HepG2 (cell line): ENCODE results near the gene TPX2. TPM values are rescaled to one million over a fixed set of nuclear protein-coding genes. Genes with fewer than 3 reads are reported as not detected.

Experiments used
- ATAC-seq: fragments of 200-7000 bp; cut with Tn5 transposase; 3 replicates; pipeline ENCODE4 v1.9.1; 2020; ENCODE audit warnings: mild to moderate bottlenecking, moderate library complexity
- BruUV-seq: library from RNA; stranded (reverse); fragments of 400-500 nt; replicated peaks from 2 replicates; lab custom pipeline; 2021; lab: Mats Ljungman, UMichigan
- CTCF ChIA-PET: fragments of 300-600 bp; formaldehyde crosslinking; extraction: SDS; loops from one replicate; lab custom pipeline; 2021; ENCODE audit warnings: low total read pairs, inconsistent platforms, low intra/inter-chr PET ratio; lab: Yijun Ruan, JAX
- POLR2A ChIA-PET: fragments of 350-600 bp; sonication (Branson Sonifier 250); formaldehyde crosslinking; loops from one replicate; lab custom pipeline; 2020; ENCODE audit warnings: antibody characterized with exemption, inconsistent platforms; lab: Yijun Ruan, JAX
- DNase-seq: peaks from one replicate; pipeline ENCODE4 v3.0.0-alpha.2; 2015; ENCODE audit warnings: low spot score
- FAIRE-seq: peaks from 3 replicates; lab custom pipeline; 2011; peaks lifted over from hg19 to GRCh38; lab: Jason Lieb, UNC
- H2AFZ ChIP-seq: one replicate; pipeline ENCODE4 v1.6.1; 2011; ENCODE audit warnings: low read length, inconsistent platforms
- H3K27ac ChIP-seq: fragments of 300-600 bp; 3 replicates; pipeline ENCODE4 v1.8.0; 2011; ENCODE audit warnings: mixed run types, mild to moderate bottlenecking, mixed read lengths, low read length, inconsistent platforms; ENCODE audit not compliant: insufficient read depth; ENCODE audit errors: extremely low read length
- H3K27me3 ChIP-seq, 2 experiments: fragments of 200-600 bp in 1 of 2; 2 replicates in 1 of 2; 3 replicates in 1 of 2; pipeline versions ENCODE4 v1.6.0 to v1.8.0; 2011; ENCODE audit warnings: low read length in 2 of 2, mild to moderate bottlenecking in 2 of 2, moderate library complexity in 2 of 2, inconsistent platforms in 1 of 2; ENCODE audit not compliant: insufficient read depth in 2 of 2, control insufficient read depth in 1 of 2
- H3K36me3 ChIP-seq, 2 experiments: fragments of 200-600 bp in 1 of 2; replicated peaks in 1 of 2; 2 replicates in 1 of 2; 3 replicates in 1 of 2; pipeline versions ENCODE4 v1.5.1 to v1.8.0; 2011; ENCODE audit warnings: low read length in 2 of 2, inconsistent platforms in 1 of 2; ENCODE audit not compliant: insufficient read depth in 2 of 2, control insufficient read depth in 1 of 2
- H3K4me1 ChIP-seq: 2 replicates; pipeline ENCODE4 v1.5.1; 2012; ENCODE audit warnings: low read length, inconsistent platforms; ENCODE audit not compliant: insufficient read depth
- H3K4me2 ChIP-seq: 2 replicates; pipeline ENCODE4 v1.6.0; 2011; ENCODE audit warnings: low read depth, low read length, inconsistent platforms
- H3K4me3 ChIP-seq, 3 experiments: fragments of 200-600 bp in 1 of 3; sonication (generic), shearing (Covaris generic) in 1 of 3; replicated peaks in 1 of 3; 2 replicates each; pipeline ENCODE4 v1.5.1; 2011 to 2016; ENCODE audit warnings: low read length in 3 of 3, inconsistent platforms in 2 of 3, low read depth in 2 of 3, mild to moderate bottlenecking in 2 of 3, control low read depth in 1 of 3, mixed read lengths in 1 of 3; ENCODE audit not compliant: insufficient read depth in 1 of 3
- H3K79me2 ChIP-seq: one replicate; pipeline ENCODE4 v1.6.1; 2011; ENCODE audit warnings: low read length, inconsistent platforms; ENCODE audit not compliant: insufficient read depth
- H3K9ac ChIP-seq: 2 replicates; pipeline ENCODE4 v1.6.0; 2011; ENCODE audit warnings: mild to moderate bottlenecking, low read depth, low read length, inconsistent platforms; ENCODE audit not compliant: insufficient read depth
- H3K9me3 ChIP-seq: 2 replicates; pipeline ENCODE4 v1.5.1; 2012; ENCODE audit warnings: mild to moderate bottlenecking, low read length
- H4K20me1 ChIP-seq: 2 replicates; pipeline ENCODE4 v1.6.0; 2011; ENCODE audit warnings: inconsistent platforms, mild to moderate bottlenecking, low read length, moderate library complexity; ENCODE audit not compliant: insufficient read depth
- ATF7 ChIP-seq, 2 experiments: fragments of 450-650 bp in 1 of 2; sonication (generic) in 1 of 2; formaldehyde crosslinking in 1 of 2; IDR thresholded peaks; 2 replicates each; pipeline versions ENCODE4 v1.4.0 to v1.6.1; 2016 to 2020; ENCODE audit warnings: antibody characterized with exemption in 1 of 2, mild to moderate bottlenecking in 1 of 2, missing genetic modification reagents in 1 of 2
- MXI1 ChIP-seq: IDR thresholded peaks from 3 replicates; pipeline ENCODE4 v1.6.1; 2012; ENCODE audit warnings: low read depth, low read length, inconsistent platforms, borderline replicate concordance
- SETDB1 ChIP-seq: sonication (generic); formaldehyde crosslinking; IDR thresholded peaks from 2 replicates; pipeline ENCODE4 v1.5.1; 2020; ENCODE audit warnings: missing genetic modification reagents, mild to moderate bottlenecking, borderline replicate concordance
- TOPORS ChIP-seq: sonication (generic); formaldehyde crosslinking; IDR thresholded peaks from 2 replicates; pipeline ENCODE4 v1.8.0; 2023; ENCODE audit warnings: mild to moderate bottlenecking, missing genetic modification reagents
- ZFAT ChIP-seq: sonication (generic); formaldehyde crosslinking; conservative IDR thresholded peaks from 2 replicates; pipeline ENCODE4 v1.8.1; 2023; ENCODE audit warnings: missing genetic modification reagents, inconsistent platforms
- ZMAT3 ChIP-seq: sonication (generic); formaldehyde crosslinking; conservative IDR thresholded peaks from 2 replicates; pipeline ENCODE4 v1.7.0; 2021; ENCODE audit warnings: missing genetic modification reagents
- ZNF326 ChIP-seq: sonication (generic); formaldehyde crosslinking; IDR thresholded peaks from 2 replicates; pipeline ENCODE4 v1.4.0; 2020; ENCODE audit warnings: missing genetic modification reagents, borderline replicate concordance
- ZNF546 ChIP-seq: sonication (generic); formaldehyde crosslinking; conservative IDR thresholded peaks from 2 replicates; pipeline ENCODE4 v1.8.1; 2023; ENCODE audit warnings: mild to moderate bottlenecking, missing genetic modification reagents
- WGBS: methylation state at CpG from one replicate; pipeline ENCODE4 v1.1.6; 2017; ENCODE audit warnings: low lambda C conversion rate; 5-methylcytosine and 5-hydroxymethylcytosine counted together
- in situ Hi-C: cut with HindIII; loops from 2 replicates; pipeline ENCODE4 v1.10.0; 2017; ENCODE audit warnings: low pct_unique_long_range_greater_than_20kb; ENCODE audit not compliant: extremely low pct_ligation_motif_present
- intact Hi-C: fragments of 100-400 bp; cut with micrococcal nuclease; formaldehyde crosslinking; loops from one replicate; pipeline ENCODE4 v1.10.0; 2022; ENCODE audit not compliant: unreplicated experiment
- polyA plus RNA-seq, 8 experiments: library from polyadenylated mRNA; depleted of rRNA in 3 of 8; stranded (reverse) in 7 of 8; unstranded in 1 of 8; fragments of >200 nt; fragmentation: Illumina TruSeq in 4 of 8; extraction: Trizol in 4 of 8; gene quantifications; 2 replicates each; pipeline versions ENCODE4 v1.2.1 to v1.2.3, GENCODE V29; 2011 to 2016; ENCODE audit warnings: low read depth in 4 of 8, missing spikeins in 1 of 8, mixed read lengths in 1 of 8; ENCODE audit not compliant: insufficient read depth in 1 of 8
- total RNA-seq, 5 experiments: library from RNA; depleted of rRNA; stranded (reverse); fragments of >200 nt; fragmentation: Illumina TruSeq; extraction: Trizol; gene quantifications; 2 replicates each; pipeline ENCODE4 v1.2.3, GENCODE V29; 2016; ENCODE audit warnings: low read depth in 1 of 5
- TF ChIP-seq, protein P1 (sequence below): sonication (generic); formaldehyde crosslinking; IDR thresholded peaks from 2 replicates; pipeline ENCODE4 v1.5.0; 2020; ENCODE audit warnings: mild to moderate bottlenecking, missing genetic modification reagents
- TF ChIP-seq, protein P2 (sequence below): sonication (generic); formaldehyde crosslinking; IDR thresholded peaks from 2 replicates; pipeline ENCODE4 v1.5.0; 2020; ENCODE audit warnings: mild to moderate bottlenecking, missing genetic modification reagents
- TF ChIP-seq, protein P3 (sequence below): sonication (generic); formaldehyde crosslinking; IDR thresholded peaks from 2 replicates; pipeline ENCODE4 v1.5.0; 2020; ENCODE audit warnings: mild to moderate bottlenecking, missing genetic modification reagents, borderline replicate concordance

TPX2 gene
- total and polyA plus RNA-seq, 2 of the 13 experiments (the other 11 are each of a cell fraction or from before 2014, with no cell fraction given) = 34.3 to 124 TPM

DNA sequence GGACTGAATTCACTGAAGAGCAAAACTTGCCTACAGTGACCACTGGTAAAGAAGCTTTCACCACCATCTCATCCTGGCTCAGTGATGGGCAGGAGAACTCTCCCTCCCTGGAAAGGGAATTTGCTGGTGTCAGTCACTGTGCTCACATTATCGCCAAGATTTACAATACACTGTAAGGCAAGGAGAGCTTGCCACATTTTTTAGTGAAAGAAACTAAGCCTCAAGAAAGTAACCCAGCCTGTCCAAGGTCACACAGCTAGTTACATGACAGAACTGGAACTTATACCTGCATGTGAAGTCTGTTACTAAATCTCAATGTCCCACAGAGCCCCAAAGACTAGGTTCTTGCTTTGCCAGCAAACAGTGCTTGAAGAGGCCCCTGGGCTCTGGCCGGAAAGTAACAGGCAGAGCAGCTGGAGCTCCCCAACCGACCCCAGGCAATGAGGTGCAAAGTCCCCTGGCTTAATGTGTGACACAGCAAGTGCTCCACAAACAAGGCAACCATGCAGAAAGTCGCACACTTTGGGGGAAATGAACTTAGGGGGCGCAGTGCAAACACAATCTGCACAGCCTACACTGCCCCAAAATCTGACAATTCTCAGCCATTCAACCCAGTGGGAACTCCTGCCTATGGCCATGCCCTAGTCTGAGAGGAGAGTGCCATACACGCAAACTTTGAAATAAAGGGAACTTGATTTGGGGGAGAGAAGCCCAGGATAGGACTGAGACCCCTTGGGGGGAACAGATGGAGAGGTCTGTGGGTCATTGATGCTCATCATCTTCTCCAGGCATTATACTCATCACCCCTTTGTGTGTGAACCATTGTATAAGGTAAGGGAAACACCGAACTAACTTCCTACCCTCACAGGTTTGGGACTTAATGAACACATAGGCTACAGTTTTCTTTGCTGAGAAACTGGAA lies 18.3 kb upstream of the TPX2 start (continued):
- TF ChIP-seq, protein P1, sequence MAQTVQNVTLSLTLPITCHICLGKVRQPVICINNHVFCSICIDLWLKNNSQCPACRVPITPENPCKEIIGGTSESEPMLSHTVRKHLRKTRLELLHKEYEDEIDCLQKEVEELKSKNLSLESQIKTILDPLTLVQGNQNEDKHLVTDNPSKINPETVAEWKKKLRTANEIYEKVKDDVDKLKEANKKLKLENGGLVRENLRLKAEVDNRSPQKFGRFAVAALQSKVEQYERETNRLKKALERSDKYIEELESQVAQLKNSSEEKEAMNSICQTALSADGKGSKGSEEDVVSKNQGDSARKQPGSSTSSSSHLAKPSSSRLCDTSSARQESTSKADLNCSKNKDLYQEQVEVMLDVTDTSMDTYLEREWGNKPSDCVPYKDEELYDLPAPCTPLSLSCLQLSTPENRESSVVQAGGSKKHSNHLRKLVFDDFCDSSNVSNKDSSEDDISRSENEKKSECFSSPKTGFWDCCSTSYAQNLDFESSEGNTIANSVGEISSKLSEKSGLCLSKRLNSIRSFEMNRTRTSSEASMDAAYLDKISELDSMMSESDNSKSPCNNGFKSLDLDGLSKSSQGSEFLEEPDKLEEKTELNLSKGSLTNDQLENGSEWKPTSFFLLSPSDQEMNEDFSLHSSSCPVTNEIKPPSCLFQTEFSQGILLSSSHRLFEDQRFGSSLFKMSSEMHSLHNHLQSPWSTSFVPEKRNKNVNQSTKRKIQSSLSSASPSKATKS (CRISPR knock-in tag) = no peak
- TF ChIP-seq, all 625 proteins: peak for 397

DNA sequence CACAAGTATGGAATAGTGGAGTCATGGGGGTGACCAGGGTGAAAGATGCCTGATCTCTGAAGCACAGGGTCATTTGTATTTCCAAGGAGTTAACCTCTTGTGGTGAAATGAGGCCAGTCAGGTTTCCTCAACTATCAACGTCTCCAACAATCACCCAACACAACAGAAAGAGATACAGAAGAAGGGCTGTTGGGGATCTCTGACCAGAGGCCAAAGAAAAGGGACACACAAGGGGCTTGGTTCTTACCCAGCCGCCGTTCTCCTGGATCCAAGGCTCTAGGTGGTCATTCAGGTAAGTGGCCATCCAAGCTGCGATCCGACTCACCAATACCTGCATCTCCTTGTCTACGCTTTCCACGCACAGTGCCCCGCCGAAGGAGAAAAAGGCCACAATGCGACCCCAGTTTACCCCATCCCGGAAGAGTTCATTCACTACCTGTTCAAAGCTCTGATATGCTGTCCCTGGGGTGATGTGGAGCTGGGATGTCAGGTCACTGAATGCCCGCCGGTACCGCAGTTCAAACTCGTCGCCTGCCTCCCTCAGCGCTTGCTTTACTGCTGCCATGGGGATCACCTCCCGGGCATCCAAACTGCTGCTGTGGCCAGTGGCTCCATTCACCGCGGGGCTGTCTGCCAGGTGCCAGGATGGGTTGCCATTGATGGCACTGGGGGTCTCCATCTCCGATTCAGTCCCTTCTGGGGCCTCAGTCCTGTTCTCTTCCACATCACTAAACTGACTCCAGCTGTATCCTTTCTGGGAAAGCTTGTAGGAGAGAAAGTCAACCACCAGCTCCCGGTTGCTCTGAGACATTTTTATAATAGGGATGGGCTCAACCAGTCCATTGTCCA lies 17.5 kb upstream of the TPX2 start:
- no peak for DNase-seq
- CTCF ChIA-PET = interaction anchor here (4.6 kb wide), 1 partner anchor 59 kb away, joined by 100 read pairs; no protein-coding TSS in a partner anchor
- in situ Hi-C loops = loop anchor here (5.0 to 10.0 kb wide), 3 partner anchors 59 to 157 kb away; no protein-coding TSS in a partner anchor
- TF ChIP-seq ZNF546 (CRISPR knock-in tag) = peak; percentile 82
- 0 out of 2 replicates have a peak, but pooled peaks have one; percentile 78 for TF ChIP-seq ZFAT
- no peak for TF ChIP-seq TOPORS (CRISPR knock-in tag)
- TF ChIP-seq ATF7 (IDR thresholded peaks at IDR 0.05) = no peak
- no peak for TF ChIP-seq ATF7 (CRISPR knock-in tag; IDR thresholded peaks at IDR 0.05)
- TF ChIP-seq MXI1 = no peak
- TF ChIP-seq ZMAT3 = peak; percentile 81; the same call in 1 of the 2 replicates
- no peak for TF ChIP-seq ZNF326
- TF ChIP-seq SETDB1 = no peak
- TF ChIP-seq, protein P2, sequence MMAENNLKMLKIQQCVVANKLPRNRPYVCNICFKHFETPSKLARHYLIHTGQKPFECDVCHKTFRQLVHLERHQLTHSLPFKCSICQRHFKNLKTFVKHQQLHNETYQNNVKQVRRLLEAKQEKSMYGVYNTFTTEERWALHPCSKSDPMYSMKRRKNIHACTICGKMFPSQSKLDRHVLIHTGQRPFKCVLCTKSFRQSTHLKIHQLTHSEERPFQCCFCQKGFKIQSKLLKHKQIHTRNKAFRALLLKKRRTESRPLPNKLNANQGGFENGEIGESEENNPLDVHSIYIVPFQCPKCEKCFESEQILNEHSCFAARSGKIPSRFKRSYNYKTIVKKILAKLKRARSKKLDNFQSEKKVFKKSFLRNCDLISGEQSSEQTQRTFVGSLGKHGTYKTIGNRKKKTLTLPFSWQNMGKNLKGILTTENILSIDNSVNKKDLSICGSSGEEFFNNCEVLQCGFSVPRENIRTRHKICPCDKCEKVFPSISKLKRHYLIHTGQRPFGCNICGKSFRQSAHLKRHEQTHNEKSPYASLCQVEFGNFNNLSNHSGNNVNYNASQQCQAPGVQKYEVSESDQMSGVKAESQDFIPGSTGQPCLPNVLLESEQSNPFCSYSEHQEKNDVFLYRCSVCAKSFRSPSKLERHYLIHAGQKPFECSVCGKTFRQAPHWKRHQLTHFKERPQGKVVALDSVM (CRISPR knock-in tag) = no peak
- TF ChIP-seq, protein P3, sequence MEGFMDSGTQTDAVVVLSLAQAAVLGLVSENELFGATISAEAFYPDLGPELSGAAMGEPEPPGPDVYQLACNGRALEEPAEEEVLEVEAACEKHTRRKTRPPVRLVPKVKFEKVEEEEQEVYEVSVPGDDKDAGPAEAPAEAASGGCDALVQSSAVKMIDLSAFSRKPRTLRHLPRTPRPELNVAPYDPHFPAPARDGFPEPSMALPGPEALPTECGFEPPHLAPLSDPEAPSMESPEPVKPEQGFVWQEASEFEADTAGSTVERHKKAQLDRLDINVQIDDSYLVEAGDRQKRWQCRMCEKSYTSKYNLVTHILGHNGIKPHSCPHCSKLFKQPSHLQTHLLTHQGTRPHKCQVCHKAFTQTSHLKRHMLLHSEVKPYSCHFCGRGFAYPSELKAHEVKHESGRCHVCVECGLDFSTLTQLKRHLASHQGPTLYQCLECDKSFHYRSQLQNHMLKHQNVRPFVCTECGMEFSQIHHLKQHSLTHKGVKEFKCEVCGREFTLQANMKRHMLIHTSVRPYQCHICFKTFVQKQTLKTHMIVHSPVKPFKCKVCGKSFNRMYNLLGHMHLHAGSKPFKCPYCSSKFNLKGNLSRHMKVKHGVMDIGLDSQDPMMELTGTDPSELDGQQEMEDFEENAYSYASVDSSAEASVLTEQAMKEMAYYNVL (CRISPR knock-in tag) = no peak

More for the DNA sequence above, 17.5 kb upstream of the TPX2 start:
- TSS peak; percentile 55 for BruUV-seq
- H3K4me2 ChIP-seq = peak overlapping the region; percentile 97
- intact Hi-C loops = loop anchor here (2.0 to 5.0 kb wide), 2 partner anchors 114 to 159 kb away; partner anchors contain the start of gene ID1
- POLR2A ChIA-PET = interaction anchor here (0.7 to 33.2 kb wide), 10 partner anchors 9 to 148 kb away, joined by 3 to 2822 read pairs (median 70); partner anchors contain the start of genes ID1 and TPX2
- H3K9me3 ChIP-seq = no peaks in the 10 kb centered on the region
- ATAC-seq = no peak
- no peak overlapping the region for H2AFZ ChIP-seq
- peak overlapping the region; percentile 89 for H3K9ac ChIP-seq
- WGBS = under 1% methylated on average over 21 of the region's 22 CpGs
- no peaks in the 10 kb centered on the region; the same call in 1 of the 2 replicates for H4K20me1 ChIP-seq
- peaks cover 64% of the 10 kb centered on the region for H3K79me2 ChIP-seq
- H3K4me1 ChIP-seq = peaks cover 57% of the 10 kb centered on the region
- peak overlapping the region; percentile 78 to 91 (median 87) for H3K4me3 ChIP-seq
- H3K36me3 ChIP-seq = peaks cover 4 to 36% of the 10 kb centered on the region in 2 experiments
- H3K27ac ChIP-seq = peak overlapping the region; percentile 92
- no peaks in the 10 kb centered on the region; a peak in 1 of 5 replicates for H3K27me3 ChIP-seq
- no peak for FAIRE-seq
